GM18907 (cell line): Measurements from ENCODE around the gene GBF1.
"Not testable (repeated sequence)": the region's sequence is repeated elsewhere in the genome, so short reads cannot be mapped to it uniquely, and the experiment has no call there.

ENCODE experiments used
- ATAC-seq: cut with Tn5 transposase; IDR thresholded peaks from one replicate; pipeline ENCODE4 v1.9.1; 2021; ENCODE audit warnings: mild to moderate bottlenecking, moderate library complexity; ENCODE audit not compliant: unreplicated experiment

The GBF1 gene

GRCh38 chr10:102301332-102301731, 56.0 kb downstream of the GBF1 start:
- ATAC-seq = not testable (repeated sequence)

GRCh38 chr10:102302611-102303010, 57.3 kb downstream of the GBF1 start:
- no peak for ATAC-seq

GRCh38 chr10:102306006-102306405, 60.7 kb downstream of the GBF1 start:
- no peak for ATAC-seq

GRCh38 chr10:102306710-102307109, 61.4 kb downstream of the GBF1 start:
- ATAC-seq = no peak

- not testable (repeated sequence) for ATAC-seq
Measured at GRCh38 chr10:102308318-102308717, 63.0 kb downstream of the GBF1 start.

GRCh38 chr10:102309236-102309635, 63.9 kb downstream of the GBF1 start:
- ATAC-seq = no peak

GRCh38 chr10:102309916-102310315, 64.6 kb downstream of the GBF1 start:
- ATAC-seq = no peak

GRCh38 chr10:102310361-102311024, 65.2 kb downstream of the GBF1 start:
- no peak for ATAC-seq

GRCh38 chr10:102311025-102311420, 65.7 kb downstream of the GBF1 start:
- no peak for ATAC-seq

- ATAC-seq = no peak
Measured at GRCh38 chr10:102312683-102313082, 67.4 kb downstream of the GBF1 start.

- no peak for ATAC-seq
Measured at GRCh38 chr10:102313221-102313896, 68.0 kb downstream of the GBF1 start.

GRCh38 chr10:102314801-102315200, 69.5 kb downstream of the GBF1 start:
- ATAC-seq = no peak

- no peak for ATAC-seq
Measured at GRCh38 chr10:102316421-102316820, 71.1 kb downstream of the GBF1 start.

- ATAC-seq = no peak
Measured at GRCh38 chr10:102322914-102323313, 77.6 kb downstream of the GBF1 start.

- no peak for ATAC-seq
Measured at GRCh38 chr10:102324061-102324460, 78.7 kb downstream of the GBF1 start.

GRCh38 chr10:102326031-102326430, 80.7 kb downstream of the GBF1 start:
- ATAC-seq = no peak

GRCh38 chr10:102327002-102327401, 81.7 kb downstream of the GBF1 start:
- no peak for ATAC-seq

GRCh38 chr10:102327641-102328040, 82.3 kb downstream of the GBF1 start:
- ATAC-seq = no peak

- ATAC-seq = no peak
Measured at GRCh38 chr10:102332772-102333171, 87.4 kb downstream of the GBF1 start.

GRCh38 chr10:102334101-102334500, 88.8 kb downstream of the GBF1 start:
- no peak for ATAC-seq

GRCh38 chr10:102335184-102335583, 89.9 kb downstream of the GBF1 start:
- ATAC-seq = no peak

- no peak for ATAC-seq
Measured at GRCh38 chr10:102341038-102341688, 95.8 kb downstream of the GBF1 start.
